ENCODE data around the gene DCUN1D2. TPM values are rescaled to one million over a fixed set of nuclear protein-coding genes. Genes with fewer than 3 reads are reported as not detected.
A peak's percentile ranks its signal among the peaks of the same experiment; 100 is the strongest.

The DCUN1D2 gene
- total RNA-seq, 6 donors from 2014 or later: 10.1 to 53.4 (median 26.5) TPM

DNA sequence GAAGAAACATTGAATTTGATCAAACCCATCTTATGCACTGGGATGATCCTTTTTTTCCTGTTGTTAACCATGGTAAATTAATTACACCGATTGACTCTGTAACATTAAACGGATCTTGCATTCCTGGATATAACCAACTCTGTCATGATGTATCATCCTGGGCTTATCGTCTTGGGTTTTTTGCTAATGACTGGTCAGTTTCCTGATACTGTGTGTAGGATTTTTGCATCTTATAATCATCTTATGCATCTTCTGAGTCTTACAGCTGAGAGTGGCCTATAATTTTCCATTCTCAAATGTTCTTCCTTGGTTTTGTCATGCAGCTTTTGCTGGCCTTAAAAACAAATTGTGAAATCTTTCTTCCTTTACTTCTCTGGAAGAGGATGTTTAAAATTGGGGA is 12.8 kb downstream of the DCUN1D2 start:
- Histone ChIP-seq H3K27me3 (no peaks in the 10 kb centered on the region), H3K36me3 (peaks cover 5 to 28% (median 7%) of the 10 kb centered on the region in 4 donors), H3K27ac (no peak overlapping the region), H3K9me3 (no peaks in the 10 kb centered on the region), H3K4me3 (no peak overlapping the region), H3K4me1 (peaks cover 7 to 18% (median 14%) of the 10 kb centered on the region in 4 donors)
- ATAC-seq (ENCODE audit: low FRiP score in 2 of 2) (no peak), DNase-seq (no peak)
- TF ChIP-seq POLR2AphosphoS5 (IDR thresholded peaks at IDR 0.05) (no peak), EP300 (IDR thresholded peaks at IDR 0.05) (no peak), POLR2A (IDR thresholded peaks at IDR 0.05) (no peak)
- TF ChIP-seq, protein P1, sequence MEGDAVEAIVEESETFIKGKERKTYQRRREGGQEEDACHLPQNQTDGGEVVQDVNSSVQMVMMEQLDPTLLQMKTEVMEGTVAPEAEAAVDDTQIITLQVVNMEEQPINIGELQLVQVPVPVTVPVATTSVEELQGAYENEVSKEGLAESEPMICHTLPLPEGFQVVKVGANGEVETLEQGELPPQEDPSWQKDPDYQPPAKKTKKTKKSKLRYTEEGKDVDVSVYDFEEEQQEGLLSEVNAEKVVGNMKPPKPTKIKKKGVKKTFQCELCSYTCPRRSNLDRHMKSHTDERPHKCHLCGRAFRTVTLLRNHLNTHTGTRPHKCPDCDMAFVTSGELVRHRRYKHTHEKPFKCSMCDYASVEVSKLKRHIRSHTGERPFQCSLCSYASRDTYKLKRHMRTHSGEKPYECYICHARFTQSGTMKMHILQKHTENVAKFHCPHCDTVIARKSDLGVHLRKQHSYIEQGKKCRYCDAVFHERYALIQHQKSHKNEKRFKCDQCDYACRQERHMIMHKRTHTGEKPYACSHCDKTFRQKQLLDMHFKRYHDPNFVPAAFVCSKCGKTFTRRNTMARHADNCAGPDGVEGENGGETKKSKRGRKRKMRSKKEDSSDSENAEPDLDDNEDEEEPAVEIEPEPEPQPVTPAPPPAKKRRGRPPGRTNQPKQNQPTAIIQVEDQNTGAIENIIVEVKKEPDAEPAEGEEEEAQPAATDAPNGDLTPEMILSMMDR (IDR thresholded peaks at IDR 0.05): no peak
- WGBS, 2 donors: 94 to 99% methylated on average over 3 of the region's 3 CpGs

DNA sequence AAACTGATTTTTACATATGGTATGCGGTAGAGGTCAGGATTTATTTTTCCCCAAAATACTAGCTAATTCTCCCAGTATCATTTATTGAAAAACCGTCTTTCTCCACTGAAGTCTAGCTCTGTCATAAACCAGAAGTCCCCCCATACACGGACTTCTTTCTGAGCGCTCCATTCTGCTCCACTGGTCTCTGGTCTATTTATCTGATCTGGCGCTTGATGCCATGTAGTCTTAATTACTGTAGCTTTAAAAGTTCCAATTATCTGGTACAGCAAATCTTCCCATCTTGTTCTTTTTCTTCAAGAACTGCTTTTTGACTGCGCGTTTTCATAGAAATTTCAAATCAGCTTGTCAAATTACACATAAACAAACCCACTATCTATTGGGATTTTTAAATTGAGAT is 13.7 kb downstream of the DCUN1D2 start:
- Histone ChIP-seq H3K4me3 (no peak overlapping the region), H3K27ac (no peak overlapping the region), H3K36me3 (peaks cover 5 to 30% (median 7%) of the 10 kb centered on the region in 4 donors), H3K27me3 (no peaks in the 10 kb centered on the region), H3K4me1 (peaks cover 7 to 19% (median 14%) of the 10 kb centered on the region in 4 donors), H3K9me3 (no peaks in the 10 kb centered on the region)
- DNase-seq (no peak), ATAC-seq (ENCODE audit: low FRiP score in 2 of 2) (no peak)
- 91 to 100% methylated on average over 7 of the region's 7 CpGs for WGBS, 2 donors
- TF ChIP-seq POLR2AphosphoS5 (IDR thresholded peaks at IDR 0.05) (no peak), POLR2A (IDR thresholded peaks at IDR 0.05) (no peak), EP300 (IDR thresholded peaks at IDR 0.05) (no peak)
- TF ChIP-seq, protein P1 (IDR thresholded peaks at IDR 0.05): no peak

DNA sequence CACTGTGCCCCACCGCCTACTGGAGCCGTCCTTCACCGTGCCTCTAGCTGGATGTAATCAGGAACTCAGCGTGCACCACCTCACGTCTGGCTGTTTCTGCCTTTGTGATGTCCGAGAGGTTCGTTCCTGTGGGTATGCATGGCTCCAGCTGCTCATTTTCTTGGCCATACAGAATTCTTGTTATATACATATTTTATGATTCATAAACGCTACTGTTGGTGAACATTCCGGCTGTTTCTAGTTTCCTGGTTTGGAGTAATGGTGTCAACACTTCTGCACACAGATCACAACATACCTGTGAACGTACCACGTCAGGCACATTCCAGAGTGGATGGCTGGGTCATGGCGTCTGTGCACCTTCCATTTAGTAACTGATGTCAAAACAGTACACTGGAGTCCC is 14.6 kb downstream of the DCUN1D2 start:
- WGBS, 2 donors: 97% methylated on average over 12 of the region's 12 CpGs
- peaks cover 6 to 36% (median 9%) of the 10 kb centered on the region in 4 donors for H3K36me3 ChIP-seq
- DNase-seq (no peak), ATAC-seq (ENCODE audit: low FRiP score in 2 of 2) (no peak)
- no peak overlapping the region for H3K27ac ChIP-seq
- H3K4me1 ChIP-seq: peaks cover 7 to 19% (median 14%) of the 10 kb centered on the region in 4 donors
- no peaks in the 10 kb centered on the region for H3K9me3 ChIP-seq
- no peak overlapping the region for H3K4me3 ChIP-seq
- no peaks in the 10 kb centered on the region for H3K27me3 ChIP-seq
- TF ChIP-seq, protein P1 (IDR thresholded peaks at IDR 0.05): no peak
- no peak for TF ChIP-seq POLR2A (IDR thresholded peaks at IDR 0.05)
- no peak for TF ChIP-seq POLR2AphosphoS5 (IDR thresholded peaks at IDR 0.05)
- no peak for TF ChIP-seq EP300 (IDR thresholded peaks at IDR 0.05)

DNA sequence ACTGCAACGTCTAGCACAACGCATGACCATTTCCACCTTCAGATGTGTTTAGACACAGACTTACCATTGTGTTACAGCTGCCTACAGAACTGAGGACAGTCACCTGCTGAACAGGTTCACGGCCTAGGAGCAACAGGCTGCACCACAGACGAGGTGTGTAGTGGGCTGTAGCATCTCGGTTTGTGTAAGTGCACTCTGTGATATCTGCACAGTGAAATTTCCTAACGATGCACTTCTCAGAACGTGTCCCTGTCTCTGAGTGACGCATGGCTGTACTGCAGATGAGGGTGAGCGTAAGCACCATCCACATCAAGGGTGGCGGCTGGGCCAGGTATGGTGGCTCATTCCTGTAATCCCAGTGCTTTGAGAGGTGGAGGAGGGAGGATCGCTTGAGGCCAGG is 15.2 kb downstream of the DCUN1D2 start:
- Histone ChIP-seq H3K4me3 (no peak overlapping the region), H3K27ac (no peak overlapping the region), H3K27me3 (no peaks in the 10 kb centered on the region), H3K36me3 (peaks cover 6 to 36% (median 9%) of the 10 kb centered on the region in 4 donors), H3K9me3 (no peaks in the 10 kb centered on the region), H3K4me1 (peaks cover 7 to 19% (median 14%) of the 10 kb centered on the region in 4 donors)
- DNase-seq: no peak
- TF ChIP-seq, protein P1 (IDR thresholded peaks at IDR 0.05): no peak
- TF ChIP-seq POLR2AphosphoS5 (IDR thresholded peaks at IDR 0.05): no peak
- no peak for TF ChIP-seq POLR2A (IDR thresholded peaks at IDR 0.05)
- TF ChIP-seq EP300 (IDR thresholded peaks at IDR 0.05): no peak
- 95 to 96% methylated on average over 11 of the region's 11 CpGs for WGBS, 2 donors
- no peak for ATAC-seq (ENCODE audit: low FRiP score in 2 of 2)

DNA sequence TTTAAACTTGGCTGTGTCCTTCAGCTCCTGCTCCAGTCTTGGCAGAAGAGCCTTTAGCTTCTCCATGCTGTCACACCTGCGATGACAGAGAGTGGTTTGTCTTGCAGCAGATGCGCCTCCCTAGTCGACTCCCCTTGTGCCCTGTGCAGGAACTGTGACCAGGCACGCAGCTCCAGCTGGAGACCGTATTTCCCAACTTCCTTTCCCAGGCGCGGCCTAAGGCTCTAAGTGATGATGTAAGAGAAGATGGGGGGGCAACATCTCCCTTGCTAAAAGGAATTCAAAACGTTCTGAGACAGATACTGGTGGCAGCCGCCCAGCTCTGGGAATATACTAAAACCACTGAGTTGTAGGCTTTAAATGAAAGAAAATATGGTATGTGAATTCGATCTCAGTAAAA is 16.3 kb downstream of the DCUN1D2 start:
- 49 to 52% methylated on average over 10 of the region's 10 CpGs for WGBS, 2 donors
- Histone ChIP-seq H3K9me3 (no peaks in the 10 kb centered on the region), H3K27ac (peak overlapping the region; percentile 9 to 65 (median 46)), H3K4me1 (peaks cover 7 to 19% (median 14%) of the 10 kb centered on the region in 4 donors), H3K4me3 (no peak overlapping the region), H3K27me3 (no peaks in the 10 kb centered on the region), H3K36me3 (peaks cover 9 to 29% (median 11%) of the 10 kb centered on the region in 4 donors)
- DNase-seq: peak in 1 of 2 donors; percentile 63
- peak; percentile 75 for ATAC-seq (ENCODE audit: low FRiP score in 2 of 2)
- TF ChIP-seq POLR2A (IDR thresholded peaks at IDR 0.05) (no peak), POLR2AphosphoS5 (IDR thresholded peaks at IDR 0.05) (peak in 1 of 2 donors; percentile 69), EP300 (IDR thresholded peaks at IDR 0.05) (no peak)
- TF ChIP-seq, protein P1 (IDR thresholded peaks at IDR 0.05): peak in 1 of 6 experiments; percentile 17

All from upper lobe of left lung (tissue), 6 donors.